C4-2B (cell line): ENCODE data around the gene ARSK.

ENCODE experiments used
- H3K27ac ChIP-seq: fragments of 450-650 bp; 2 replicates; pipeline ENCODE4 v1.5.1; 2017
- ZFX ChIP-seq: fragments of 450-650 bp; IDR thresholded peaks from 2 replicates; pipeline ENCODE4 v1.6.1; 2017
- TF ChIP-seq, protein P1 (sequence below): fragments of 450-650 bp; conservative IDR thresholded peaks from 2 replicates; pipeline ENCODE4 v1.5.1; 2017; ENCODE audit warnings: mild to moderate bottlenecking

ARSK gene

DNA sequence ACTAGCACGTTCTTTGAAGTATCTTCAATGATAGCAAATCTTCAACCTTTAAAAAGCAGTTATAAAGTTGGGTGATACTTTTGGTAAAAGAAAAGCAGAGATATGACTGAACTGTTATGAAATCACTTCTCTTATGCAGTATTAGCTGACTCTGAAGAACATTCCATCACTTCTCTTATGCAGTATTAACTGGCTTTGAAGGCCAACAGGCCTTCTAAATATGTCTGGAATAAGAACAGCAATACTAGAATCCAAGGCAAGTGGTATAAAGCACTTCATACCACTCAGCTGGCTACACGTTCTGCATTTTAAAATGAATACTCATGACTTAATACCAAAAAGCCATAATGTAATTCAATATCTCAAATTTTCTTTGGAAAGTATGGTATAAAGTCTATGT lies 17.4 kb upstream of the ARSK start:
- no peak for TF ChIP-seq ZFX
- TF ChIP-seq, protein P1, sequence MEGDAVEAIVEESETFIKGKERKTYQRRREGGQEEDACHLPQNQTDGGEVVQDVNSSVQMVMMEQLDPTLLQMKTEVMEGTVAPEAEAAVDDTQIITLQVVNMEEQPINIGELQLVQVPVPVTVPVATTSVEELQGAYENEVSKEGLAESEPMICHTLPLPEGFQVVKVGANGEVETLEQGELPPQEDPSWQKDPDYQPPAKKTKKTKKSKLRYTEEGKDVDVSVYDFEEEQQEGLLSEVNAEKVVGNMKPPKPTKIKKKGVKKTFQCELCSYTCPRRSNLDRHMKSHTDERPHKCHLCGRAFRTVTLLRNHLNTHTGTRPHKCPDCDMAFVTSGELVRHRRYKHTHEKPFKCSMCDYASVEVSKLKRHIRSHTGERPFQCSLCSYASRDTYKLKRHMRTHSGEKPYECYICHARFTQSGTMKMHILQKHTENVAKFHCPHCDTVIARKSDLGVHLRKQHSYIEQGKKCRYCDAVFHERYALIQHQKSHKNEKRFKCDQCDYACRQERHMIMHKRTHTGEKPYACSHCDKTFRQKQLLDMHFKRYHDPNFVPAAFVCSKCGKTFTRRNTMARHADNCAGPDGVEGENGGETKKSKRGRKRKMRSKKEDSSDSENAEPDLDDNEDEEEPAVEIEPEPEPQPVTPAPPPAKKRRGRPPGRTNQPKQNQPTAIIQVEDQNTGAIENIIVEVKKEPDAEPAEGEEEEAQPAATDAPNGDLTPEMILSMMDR, result no peak
- H3K27ac ChIP-seq, result no peak overlapping the region

DNA sequence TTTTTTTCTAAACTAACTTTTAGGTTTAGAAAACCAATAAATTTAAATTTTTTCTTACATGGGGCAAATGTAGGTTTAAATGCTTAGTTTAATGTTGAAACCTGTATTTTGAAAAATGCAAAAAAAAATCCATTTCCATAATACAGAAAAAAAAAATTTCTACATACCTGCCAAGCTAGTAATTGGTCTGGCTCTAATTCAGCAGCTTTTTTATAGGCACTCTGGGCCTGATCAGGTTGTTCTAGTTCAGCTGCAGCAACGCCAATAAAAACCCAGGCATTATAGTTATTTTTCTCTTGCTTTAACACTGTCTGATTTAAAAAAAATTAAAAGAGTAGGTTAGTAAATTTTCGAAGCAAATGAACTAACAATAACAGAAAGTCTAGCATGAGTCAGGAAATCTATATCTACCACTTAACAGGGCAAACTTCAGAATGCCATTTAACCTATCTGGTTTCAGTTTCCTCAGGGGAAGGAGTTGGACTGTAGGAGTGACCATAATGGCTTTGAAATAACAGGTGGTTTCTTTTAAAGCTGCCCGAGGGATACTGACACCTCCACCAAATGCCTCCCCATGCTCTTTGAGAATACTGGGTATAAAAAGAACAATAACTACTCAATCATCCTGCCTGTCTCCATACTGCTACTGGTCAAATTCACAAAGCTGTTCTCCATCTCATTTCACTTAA lies 11.7 kb upstream of the ARSK start:
- TF ChIP-seq, protein P1, result no peak
- no peak for TF ChIP-seq ZFX
- H3K27ac ChIP-seq, result no peak overlapping the region

DNA sequence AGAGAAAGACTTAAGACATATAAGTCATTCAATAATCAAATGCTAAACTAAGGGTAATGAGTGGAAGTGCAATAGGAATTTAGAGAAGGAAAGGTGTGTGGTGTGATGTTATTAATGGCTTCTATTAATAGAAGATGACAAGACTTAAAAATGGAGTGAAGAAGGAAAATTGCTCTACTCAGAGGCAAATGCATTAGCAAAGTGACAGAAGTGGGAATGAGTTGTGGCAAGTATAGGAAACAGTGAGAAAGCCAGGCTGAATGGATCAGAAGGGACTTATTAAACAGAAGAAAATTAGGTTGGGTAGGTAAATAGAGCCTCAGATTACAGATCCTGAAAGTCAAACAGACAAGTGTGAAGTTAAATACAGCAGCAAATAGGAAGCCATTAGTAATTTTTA lies 5.9 kb upstream of the ARSK start:
- TF ChIP-seq, protein P1, result no peak
- TF ChIP-seq ZFX, result no peak
- H3K27ac ChIP-seq, result no peak overlapping the region

DNA sequence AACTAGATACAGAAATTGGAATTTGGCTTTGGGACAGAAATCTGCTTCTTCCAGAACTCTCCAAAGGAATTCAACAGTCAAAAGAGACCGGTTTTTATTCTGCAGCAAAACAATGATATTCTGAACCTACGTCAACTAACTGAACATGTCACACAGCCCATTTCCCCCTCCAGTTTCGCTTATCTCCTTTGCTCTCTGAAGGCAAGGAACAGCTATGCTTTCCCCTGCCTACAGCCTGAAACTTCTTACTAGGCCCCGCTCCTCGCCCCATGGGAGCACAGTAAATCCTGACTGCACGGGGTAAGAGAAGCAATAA lies 612 bp upstream of the ARSK start:
- H3K27ac ChIP-seq, result peak overlapping the region; percentile 81
- TF ChIP-seq ZFX, result no peak; the same call in 1 of the 2 replicates
- TF ChIP-seq, protein P1, result no peak

DNA sequence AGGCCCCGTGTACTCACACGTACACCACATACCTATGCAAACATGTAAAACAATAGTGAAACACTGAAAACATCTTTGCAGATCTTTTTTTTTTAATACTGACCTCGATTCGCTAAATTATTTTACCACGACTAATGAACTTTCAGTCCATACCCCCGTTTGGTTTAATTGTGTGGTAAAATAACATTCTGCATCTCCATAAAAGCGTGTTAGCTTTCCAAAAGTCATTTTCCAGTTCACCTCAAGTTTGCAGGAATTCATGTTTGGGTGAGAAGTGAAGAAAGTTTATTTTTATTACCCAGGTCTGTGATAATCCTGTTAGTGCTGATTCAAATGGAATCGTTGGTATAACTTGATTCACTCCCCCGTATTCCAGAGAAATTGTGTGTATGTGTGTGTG lies 652 bp downstream of the ARSK start:
- TF ChIP-seq, protein P1, result no peak
- no peak for TF ChIP-seq ZFX
- H3K27ac ChIP-seq, result peak overlapping the region; percentile 81

DNA sequence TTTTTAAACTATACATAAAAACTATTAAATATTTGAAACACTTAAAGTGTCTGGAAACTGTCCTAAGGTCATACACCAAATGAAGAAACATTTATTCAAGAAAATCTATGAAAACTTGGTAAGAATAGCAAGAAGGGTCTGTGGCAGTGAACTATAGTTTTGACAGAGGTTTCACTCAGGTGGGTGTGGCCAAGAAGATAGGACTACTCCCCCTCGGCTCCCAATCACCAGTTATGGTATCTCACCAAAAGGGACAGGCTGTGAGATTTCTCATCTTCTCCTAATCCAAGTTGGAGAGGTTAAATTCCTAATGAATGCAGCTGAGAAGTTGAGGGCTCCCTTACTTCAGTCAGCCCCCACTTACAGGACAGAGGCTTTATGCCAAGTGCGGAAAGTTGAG lies 2.9 kb downstream of the ARSK start:
- no peak for TF ChIP-seq ZFX
- no peak overlapping the region for H3K27ac ChIP-seq

DNA sequence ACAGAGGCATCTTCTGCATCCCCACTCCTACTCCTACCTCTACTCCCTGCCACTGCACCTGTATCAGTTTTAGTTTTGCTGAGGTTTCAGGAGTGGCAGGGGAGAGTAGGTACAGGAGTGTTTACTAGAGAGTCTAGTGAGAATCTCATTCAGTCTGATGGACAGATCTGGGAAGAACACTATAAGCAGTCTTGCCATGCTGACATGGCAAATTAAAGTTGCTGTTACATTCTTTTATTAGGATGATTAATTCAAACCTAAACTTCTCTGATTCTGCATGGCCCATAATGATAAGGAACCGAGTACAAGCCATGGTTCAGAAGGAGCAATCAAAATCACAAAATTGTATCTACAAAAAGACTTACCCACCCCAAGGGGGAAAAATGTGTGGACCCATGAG lies 7.4 kb downstream of the ARSK start:
- TF ChIP-seq, protein P1, result no peak
- no peak for TF ChIP-seq ZFX
- H3K27ac ChIP-seq, result no peak overlapping the region

DNA sequence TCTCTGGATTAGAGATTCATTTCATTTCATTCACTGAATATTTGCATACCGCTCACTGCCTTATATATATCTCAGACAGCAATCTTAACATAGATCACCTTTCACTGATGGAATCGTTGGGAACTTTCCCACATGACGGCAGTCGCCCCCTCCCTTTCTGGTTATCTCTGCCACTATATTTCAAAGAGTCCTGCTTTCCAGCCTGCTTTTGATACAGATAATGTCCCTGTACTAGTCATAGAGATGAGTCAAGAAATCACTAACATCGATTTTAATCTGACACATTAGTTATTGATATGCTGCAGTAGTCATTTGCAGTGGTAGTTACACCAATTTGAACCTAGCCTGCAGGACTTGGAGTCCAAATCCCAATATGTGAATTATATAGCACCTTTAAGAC lies 8.5 kb downstream of the ARSK start:
- no peak overlapping the region for H3K27ac ChIP-seq
- TF ChIP-seq, protein P1, result no peak
- no peak for TF ChIP-seq ZFX
